Activated naive CD4-positive, alpha-beta T cell treated with anti-CD3 and anti-CD28 coated beads, Interleukin-2, amount 50 U/mL, for 72 hours (primary cell): ENCODE data around the gene SDK2. TPM values are rescaled to one million over a fixed set of nuclear protein-coding genes. Genes with fewer than 3 reads are reported as not detected.
A peak's percentile ranks its signal among the peaks of the same experiment; 100 is the strongest.

Source experiments
- ATAC-seq, 2 donors: fragments of 150-1000 bp; cut with Tn5 transposase; 2 replicates each; pipeline ENCODE4 v1.10.0; 2021; ENCODE audit warnings: mild to moderate bottlenecking in 2 of 2, moderate library complexity in 2 of 2
- DNase-seq, 2 donors: peaks; one replicate each; pipeline ENCODE4 v3.0.0; 2021 to 2022; ENCODE audit warnings: low spot score in 2 of 2
- H3K27ac Mint-ChIP-seq, 2 donors: one replicate each; pipeline ENCODE4 v1.8.0; 2022; ENCODE audit warnings: mild to moderate bottlenecking in 2 of 2, mixed read lengths in 2 of 2
- H3K36me3 Mint-ChIP-seq, 2 donors: one replicate each; pipeline ENCODE4 v1.8.0; 2022; ENCODE audit warnings: mixed read lengths in 2 of 2
- H3K9me3 Mint-ChIP-seq, 2 donors: one replicate each; pipeline ENCODE4 v1.8.0; 2022; ENCODE audit warnings: mixed read lengths in 2 of 2
- total RNA-seq, 2 donors: library from RNA; stranded (reverse); gene quantifications; one replicate each; pipeline ENCODE4 v1.2.3, GENCODE V29; 2022

The SDK2 gene
- total RNA-seq, 2 donors from 2014 or later: 0.66 to 1.5 TPM

GRCh38 chr17:73396431-73397277, 247.6 kb downstream of the SDK2 start:
- no peaks in the 10 kb centered on the region for H3K9me3 Mint-ChIP-seq
- H3K36me3 Mint-ChIP-seq: no peaks in the 10 kb centered on the region
- ATAC-seq (no peak), DNase-seq (no peak)
- no peak overlapping the region for H3K27ac Mint-ChIP-seq

DNA sequence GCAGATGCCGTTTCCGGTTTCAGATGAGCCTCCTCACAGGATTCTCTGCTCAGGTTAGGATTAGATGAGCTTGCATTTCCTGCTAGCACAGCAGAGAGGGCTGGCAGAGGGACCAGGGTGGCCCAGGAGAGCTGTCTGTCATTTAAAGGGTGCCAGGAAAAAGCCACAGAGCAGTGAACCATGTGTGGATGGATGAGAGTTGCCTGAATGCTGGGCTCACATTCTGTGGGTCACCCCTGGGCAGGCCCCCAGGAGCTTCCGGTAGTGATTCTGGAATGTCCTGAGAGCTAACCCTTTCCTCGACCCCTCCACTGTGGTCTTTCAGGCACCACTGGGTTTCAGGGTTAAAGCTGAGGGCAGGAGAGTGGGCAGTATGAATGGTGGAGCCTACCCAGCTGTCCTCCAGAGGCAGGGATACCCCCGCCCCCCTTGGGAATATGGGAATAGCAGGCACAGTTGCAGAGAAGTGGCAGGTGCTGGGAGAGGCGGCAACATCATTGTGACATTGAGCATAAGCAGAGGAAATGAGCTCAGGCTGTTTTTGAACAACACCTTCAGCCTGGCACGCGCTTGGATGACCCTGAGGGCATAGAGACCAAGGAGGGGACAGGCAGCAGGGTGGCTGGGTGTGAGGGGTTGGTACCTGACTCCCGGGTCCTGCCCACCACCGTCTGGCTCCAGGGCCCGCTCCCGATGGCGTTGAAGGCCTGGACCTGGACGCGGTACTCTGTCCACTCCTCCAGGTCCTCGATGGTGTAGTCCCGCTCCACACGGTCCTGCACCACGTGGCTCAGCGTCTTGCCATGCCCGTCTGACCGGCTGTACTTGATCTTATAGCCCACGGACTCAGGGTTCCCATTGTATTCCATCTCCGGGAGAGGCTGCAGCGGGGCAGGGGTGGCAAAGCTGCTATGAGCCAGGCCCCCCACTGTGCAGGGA, 249.5 kb downstream of the SDK2 start:
- no peaks in the 10 kb centered on the region for H3K36me3 Mint-ChIP-seq
- H3K27ac Mint-ChIP-seq: no peak overlapping the region
- no peaks in the 10 kb centered on the region for H3K9me3 Mint-ChIP-seq
- DNase-seq (no peak), ATAC-seq (no peak)

- DNase-seq (no peak), ATAC-seq (no peak)
- Mint-ChIP-seq H3K36me3 (no peaks in the 10 kb centered on the region), H3K9me3 (no peaks in the 10 kb centered on the region), H3K27ac (no peak overlapping the region)
Observed at GRCh38 chr17:73393962-73394361, 250.3 kb downstream of the SDK2 start.

DNA sequence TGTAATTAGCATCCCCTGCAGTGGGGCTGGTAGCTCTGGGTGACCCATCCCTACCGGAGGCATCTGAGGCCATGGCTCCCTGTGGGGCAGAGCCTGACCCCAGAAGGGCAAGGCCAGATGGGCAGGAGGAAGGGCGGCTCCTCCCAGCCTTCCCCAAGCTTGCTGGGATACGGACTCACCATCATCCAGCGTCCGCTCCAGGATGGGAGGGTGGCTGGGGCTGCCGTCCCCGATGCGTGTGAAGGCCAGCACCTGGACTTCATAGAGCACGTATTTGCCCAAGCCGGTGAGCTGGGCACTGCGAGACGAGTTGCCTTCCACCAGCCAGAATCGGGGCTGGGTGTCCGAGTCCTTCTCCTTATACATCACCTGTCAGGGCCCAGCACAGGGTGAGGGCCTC, 250.9 kb downstream of the SDK2 start:
- Mint-ChIP-seq H3K27ac (no peak overlapping the region), H3K36me3 (no peaks in the 10 kb centered on the region), H3K9me3 (no peaks in the 10 kb centered on the region)
- no peak for ATAC-seq
- no peak for DNase-seq

DNA sequence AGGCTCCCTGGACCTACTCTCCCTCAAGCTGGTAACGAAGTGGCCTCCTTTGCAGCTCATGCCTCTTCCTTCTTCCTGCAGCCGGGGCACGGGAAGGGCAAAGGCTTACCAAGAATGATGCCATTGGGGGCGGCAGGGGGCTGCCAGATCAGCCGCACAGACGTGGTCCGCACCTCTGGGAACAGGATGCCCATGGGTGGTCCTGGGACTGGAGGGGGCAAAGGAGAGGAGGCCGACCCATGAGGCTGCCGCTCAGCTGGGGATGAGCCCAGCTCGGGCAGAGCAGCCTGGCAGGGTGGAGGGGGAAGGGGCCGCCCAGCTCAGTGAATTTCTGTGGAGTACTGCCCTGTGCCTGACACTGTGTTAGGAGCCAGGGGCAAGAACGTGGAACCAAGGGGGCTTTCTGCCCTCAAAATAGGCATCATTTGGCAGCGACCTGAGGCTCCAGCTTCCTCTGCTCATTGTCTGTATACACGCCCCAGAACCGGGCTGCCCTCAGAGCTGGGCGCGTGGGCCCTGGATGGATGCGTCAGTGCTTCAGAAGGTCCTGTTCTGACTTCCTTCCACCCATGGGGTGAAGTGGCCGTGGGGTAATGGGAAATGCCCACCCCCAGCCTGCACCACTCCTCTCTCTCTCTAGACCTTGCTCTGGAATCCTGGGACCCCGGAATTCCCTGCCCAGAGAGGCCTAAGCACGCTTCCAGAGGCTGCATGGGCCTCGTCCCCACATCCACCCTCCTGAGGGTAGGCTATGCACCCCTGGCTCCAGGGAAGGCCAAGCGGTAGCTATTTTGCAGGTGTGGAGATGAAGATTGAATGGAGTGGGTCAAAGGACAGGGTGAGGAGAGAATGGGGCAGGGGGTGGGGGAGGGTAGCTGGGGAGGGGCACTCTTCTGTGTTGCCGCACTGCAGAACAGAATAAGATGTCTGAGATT, 252.6 kb downstream of the SDK2 start:
- Mint-ChIP-seq H3K9me3 (no peaks in the 10 kb centered on the region), H3K27ac (no peak overlapping the region), H3K36me3 (no peaks in the 10 kb centered on the region)
- ATAC-seq (no peak), DNase-seq (no peak)

DNA sequence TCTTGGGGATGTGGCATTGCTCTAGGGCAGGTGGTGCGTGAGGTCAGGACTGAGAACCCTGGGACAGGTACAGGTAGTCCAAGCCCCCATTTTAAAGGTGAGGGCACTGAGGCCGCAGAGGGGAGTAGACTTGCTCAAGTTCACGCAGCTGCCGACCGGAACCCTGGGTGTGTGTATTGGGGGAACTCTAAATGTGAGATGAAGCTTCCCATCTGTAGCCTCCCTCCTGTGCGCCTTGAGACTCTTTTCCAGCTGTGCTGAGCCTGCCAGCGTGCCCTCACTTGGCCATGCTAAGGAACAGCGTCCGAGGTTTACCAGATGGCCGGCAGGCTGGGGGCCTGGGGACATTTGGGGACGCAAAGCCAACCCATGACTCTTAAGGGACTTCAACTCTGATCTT, 253.4 kb downstream of the SDK2 start:
- Mint-ChIP-seq H3K9me3 (no peaks in the 10 kb centered on the region), H3K36me3 (no peaks in the 10 kb centered on the region), H3K27ac (peak overlapping the region in 1 of 2 donors; percentile 44)
- DNase-seq: no peak
- no peak for ATAC-seq

DNA sequence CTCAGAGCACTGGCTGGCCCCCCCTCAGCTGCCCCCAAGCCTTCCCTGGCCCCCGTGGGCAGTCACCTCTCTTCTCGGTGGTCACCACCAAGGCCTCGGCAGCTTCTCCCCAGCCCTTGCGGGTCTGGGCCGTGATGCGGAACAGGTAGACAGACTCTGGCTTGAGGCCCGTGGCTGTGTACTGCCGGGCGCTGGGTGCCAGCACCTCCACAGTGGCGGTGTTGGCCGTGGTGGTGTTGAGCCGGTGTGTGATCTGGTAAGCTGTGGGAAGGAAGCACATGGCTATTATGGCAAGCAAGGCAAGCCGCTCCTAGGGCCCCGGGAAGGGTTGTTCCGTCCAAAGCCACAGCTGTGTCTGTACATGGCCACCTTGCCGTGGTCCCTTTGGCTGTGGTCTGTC, 254.0 kb downstream of the SDK2 start:
- Mint-ChIP-seq H3K9me3 (no peaks in the 10 kb centered on the region), H3K27ac (no peak overlapping the region), H3K36me3 (no peaks in the 10 kb centered on the region)
- ATAC-seq: no peak
- no peak for DNase-seq

DNA sequence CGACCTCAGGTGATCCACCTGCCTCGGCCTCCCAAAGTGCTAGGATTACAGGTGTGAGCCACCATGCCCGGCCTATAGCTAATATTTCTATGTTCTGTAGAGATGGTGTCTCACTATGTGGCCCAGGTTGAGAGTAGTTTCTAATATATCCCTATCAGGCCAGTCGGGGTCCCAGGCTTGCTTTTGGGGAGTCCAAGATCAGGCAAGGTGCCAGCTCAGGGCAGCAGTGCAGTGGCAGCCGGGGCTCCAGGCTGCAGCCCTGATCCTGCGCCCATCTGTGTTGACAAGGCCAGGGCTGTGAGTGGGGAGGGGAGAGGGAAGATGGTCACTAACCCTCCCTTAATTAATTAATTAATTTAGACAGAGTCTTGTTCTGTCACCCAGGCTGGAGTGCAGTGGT, 254.8 kb downstream of the SDK2 start:
- Mint-ChIP-seq H3K9me3 (no peaks in the 10 kb centered on the region), H3K36me3 (no peaks in the 10 kb centered on the region), H3K27ac (no peak overlapping the region)
- DNase-seq: no peak
- ATAC-seq: no peak

GRCh38 chr17:73388578-73388905, 255.7 kb downstream of the SDK2 start:
- H3K9me3 Mint-ChIP-seq: no peaks in the 10 kb centered on the region
- no peaks in the 10 kb centered on the region for H3K36me3 Mint-ChIP-seq
- ATAC-seq (no peak), DNase-seq (no peak)
- H3K27ac Mint-ChIP-seq: peak overlapping the region in 1 of 2 donors; percentile 33

- H3K36me3 Mint-ChIP-seq: no peaks in the 10 kb centered on the region
- H3K27ac Mint-ChIP-seq: peak overlapping the region in 1 of 2 donors; percentile 33
- DNase-seq (no peak), ATAC-seq (no peak)
- H3K9me3 Mint-ChIP-seq: no peaks in the 10 kb centered on the region
Observed at GRCh38 chr17:73387746-73388577, 256.3 kb downstream of the SDK2 start.

DNA sequence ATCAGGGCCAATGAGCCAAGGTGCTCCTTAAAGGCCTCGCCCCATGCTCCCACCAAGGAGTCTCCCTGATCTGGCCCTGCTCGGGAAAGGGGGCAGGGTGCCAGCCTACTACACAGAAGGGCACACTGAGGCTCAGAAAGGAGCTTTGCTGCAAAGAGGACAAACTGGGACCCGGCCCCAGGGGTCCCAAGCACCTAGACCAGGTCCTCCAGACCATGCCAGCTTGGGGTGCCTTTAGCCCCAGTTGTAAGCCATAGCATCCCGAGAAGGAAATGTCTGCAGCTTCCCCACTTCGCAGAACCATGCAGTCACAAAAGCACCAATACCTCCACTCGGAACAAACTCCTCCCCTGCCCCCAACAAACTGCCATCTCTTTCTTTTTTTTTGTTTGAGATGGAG, 257.7 kb downstream of the SDK2 start:
- Mint-ChIP-seq H3K27ac (no peak overlapping the region), H3K36me3 (no peaks in the 10 kb centered on the region), H3K9me3 (no peaks in the 10 kb centered on the region)
- ATAC-seq (no peak), DNase-seq (no peak)

DNA sequence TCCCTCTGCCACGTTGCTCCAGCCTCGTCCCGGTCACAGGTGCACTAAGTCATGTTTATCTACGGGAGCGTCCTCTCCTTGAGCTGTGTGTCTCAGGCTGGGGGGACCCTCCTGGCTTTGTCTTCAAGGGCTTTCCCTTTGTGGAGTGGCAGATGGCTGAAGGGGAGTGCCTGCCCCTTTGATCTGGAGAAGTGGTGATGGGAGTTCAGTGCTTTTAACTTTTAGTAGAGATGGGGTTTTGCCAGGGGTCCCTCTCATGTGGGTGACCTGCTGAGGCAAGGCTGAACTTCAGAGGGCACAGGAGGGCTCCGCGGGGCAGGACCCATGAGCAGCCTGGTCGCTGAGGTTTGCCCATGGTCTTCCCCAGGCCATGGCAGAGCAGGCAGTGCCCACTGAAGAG, 259.3 kb downstream of the SDK2 start:
- no peaks in the 10 kb centered on the region for H3K9me3 Mint-ChIP-seq
- no peaks in the 10 kb centered on the region for H3K36me3 Mint-ChIP-seq
- DNase-seq (no peak), ATAC-seq (no peak)
- no peak overlapping the region for H3K27ac Mint-ChIP-seq

GRCh38 chr17:73380439-73381106, 263.7 kb downstream of the SDK2 start:
- H3K36me3 Mint-ChIP-seq: no peaks in the 10 kb centered on the region
- ATAC-seq (no peak), DNase-seq (no peak)
- no peak overlapping the region for H3K27ac Mint-ChIP-seq
- H3K9me3 Mint-ChIP-seq: no peaks in the 10 kb centered on the region

DNA sequence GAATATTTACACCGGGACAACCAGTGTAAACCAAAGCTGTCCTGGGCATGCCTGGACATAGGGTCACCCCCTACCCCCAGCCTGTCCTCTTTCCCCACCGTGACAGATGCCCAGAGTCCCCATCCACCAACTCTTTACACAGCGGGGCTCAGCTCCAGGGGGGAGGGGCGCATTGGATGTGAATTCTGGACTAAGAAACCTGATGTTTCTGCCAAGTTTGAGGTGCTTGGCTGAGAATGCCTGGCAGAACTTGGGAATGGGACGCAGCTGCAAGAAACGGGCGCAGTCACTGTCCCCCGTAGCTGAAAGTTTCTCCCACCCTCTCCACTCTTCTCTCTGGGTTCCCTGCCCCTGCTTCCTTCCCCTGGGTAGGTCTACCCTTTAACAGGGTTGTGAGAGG, 264.4 kb downstream of the SDK2 start:
- DNase-seq: no peak
- H3K27ac Mint-ChIP-seq: no peak overlapping the region
- H3K9me3 Mint-ChIP-seq: no peaks in the 10 kb centered on the region
- no peaks in the 10 kb centered on the region for H3K36me3 Mint-ChIP-seq
- no peak for ATAC-seq

DNA sequence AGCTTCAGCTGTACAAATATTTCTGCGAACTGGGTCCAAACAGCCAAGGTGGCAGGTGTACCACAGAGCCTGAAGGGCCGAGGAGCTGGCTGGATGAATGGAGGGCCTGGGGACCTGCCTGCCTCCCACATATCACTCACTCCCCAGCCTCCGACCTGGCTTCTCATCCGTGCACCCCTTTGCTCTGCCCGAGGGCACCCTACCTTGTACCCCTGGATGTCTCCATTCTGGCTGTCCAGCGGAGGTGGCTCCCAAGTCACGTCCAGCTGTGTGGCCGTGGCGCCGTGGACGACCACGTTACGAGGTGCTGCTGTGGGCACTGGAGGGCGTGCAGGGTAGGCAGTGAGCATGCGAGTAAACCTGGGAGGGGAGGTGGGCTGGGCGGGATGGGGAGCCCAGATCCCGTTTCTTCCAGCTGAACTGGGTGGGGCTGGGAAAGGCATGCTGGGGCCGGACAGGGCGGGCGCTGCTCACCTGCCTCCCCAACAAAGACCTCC, 265.2 kb downstream of the SDK2 start:
- ATAC-seq (no peak), DNase-seq (no peak)
- Mint-ChIP-seq H3K9me3 (no peaks in the 10 kb centered on the region), H3K36me3 (no peaks in the 10 kb centered on the region), H3K27ac (no peak overlapping the region)
